Hepatic stellate cell (primary cell): Measurements from ENCODE around the gene TFDP3.

ENCODE experiments used
- DNase-seq: peaks from one replicate; pipeline ENCODE4 v3.0.0; 2011; ENCODE audit warnings: low spot score

Gene TFDP3, protein sequence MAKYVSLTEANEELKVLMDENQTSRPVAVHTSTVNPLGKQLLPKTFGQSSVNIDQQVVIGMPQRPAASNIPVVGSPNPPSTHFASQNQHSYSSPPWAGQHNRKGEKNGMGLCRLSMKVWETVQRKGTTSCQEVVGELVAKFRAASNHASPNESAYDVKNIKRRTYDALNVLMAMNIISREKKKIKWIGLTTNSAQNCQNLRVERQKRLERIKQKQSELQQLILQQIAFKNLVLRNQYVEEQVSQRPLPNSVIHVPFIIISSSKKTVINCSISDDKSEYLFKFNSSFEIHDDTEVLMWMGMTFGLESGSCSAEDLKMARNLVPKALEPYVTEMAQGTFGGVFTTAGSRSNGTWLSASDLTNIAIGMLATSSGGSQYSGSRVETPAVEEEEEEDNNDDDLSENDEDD

DNA sequence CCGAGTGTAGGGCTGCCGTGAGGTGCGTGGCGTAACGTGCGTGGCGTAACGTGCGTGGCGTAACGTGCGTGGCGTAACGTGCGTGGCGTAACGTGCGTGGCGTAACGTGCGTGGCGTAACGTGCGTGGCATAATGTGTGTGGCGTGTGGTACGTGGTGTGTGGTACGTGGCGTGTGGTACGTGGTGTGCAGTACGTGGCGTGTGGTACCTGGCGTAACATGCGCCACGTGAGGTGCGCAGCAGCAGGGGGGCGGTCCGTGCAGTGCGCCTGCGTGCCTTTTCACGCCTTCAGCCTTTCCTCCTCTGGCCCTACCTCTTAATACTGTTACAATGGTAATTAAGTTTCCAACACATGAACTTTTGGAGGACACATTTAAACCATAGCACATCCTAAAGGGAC is at the start of gene TFDP3:
Gene TFDP3, minus strand, starts transcription at position 26 of the 400 bp plus-strand sequence. CDS start 95 bp downstream, outside the sequence.
- no peak for DNase-seq

DNA sequence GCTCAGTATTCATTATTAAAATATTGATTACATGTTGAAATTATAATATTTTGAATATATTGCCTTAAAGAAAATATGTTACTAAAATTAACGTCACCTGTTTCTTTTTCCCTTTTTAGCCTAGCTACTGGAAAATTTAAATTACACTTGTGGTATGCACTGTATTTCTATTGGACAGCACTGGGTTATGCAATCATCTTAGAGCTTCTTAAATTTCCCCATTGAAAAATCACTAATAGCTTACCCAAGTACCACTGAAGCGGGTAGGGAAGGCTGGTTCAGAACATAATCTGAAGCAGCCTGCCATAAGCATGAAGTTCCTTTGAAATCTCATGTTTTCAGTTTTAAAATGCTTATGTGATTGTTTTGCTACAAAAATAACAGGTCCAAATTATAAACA is 49.5 kb upstream of the TFDP3 start:
- no peak for DNase-seq

DNA sequence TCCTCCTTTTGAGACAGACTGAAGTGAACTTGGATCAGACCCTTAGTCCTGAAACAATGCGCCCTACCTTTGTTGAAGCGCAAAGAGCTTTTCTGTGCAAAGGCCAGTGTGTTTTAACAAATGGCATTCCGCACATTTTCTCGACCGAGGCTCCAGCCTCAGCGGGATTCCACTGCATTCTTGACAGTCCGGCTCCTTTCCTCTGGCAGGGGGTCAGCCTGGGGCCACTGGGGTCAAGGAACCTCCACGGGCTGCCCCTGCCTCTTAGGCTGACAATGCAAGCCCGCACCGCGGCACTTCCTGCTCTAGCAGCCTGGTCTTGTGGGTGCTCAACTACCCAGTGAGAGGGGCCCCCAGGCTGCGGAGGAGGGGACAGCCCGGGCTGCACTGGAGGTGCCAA is 47.2 kb upstream of the TFDP3 start:
- DNase-seq, result no peak

- DNase-seq, result no peak
Observed at GRCh38 chrX:133258481-133258880, 40.3 kb upstream of the TFDP3 start.

- no peak for DNase-seq
Observed at GRCh38 chrX:133254666-133255065, 36.5 kb upstream of the TFDP3 start.

DNA sequence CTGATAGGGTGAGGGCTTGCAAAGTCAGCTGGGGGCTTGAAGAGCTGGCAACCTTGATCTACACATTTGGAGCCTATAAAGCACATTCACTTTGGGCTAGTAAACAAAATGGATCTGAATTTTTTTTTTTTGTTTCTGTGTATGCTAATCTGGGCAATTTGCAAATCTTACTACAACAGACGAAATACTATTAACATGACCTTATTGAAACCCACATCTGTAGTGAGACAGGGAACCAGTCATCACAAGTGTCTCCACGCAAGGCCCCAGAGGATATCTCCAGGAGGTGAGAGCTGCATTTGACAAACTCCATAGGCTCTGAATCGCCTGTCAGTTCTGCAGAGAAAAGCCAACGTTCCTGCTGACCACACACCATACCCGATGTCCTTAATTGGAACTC is 33.0 kb upstream of the TFDP3 start:
- DNase-seq, result no peak

GRCh38 chrX:133250184-133251100 is 32.3 kb upstream of the TFDP3 start:
- no peak for DNase-seq

DNA sequence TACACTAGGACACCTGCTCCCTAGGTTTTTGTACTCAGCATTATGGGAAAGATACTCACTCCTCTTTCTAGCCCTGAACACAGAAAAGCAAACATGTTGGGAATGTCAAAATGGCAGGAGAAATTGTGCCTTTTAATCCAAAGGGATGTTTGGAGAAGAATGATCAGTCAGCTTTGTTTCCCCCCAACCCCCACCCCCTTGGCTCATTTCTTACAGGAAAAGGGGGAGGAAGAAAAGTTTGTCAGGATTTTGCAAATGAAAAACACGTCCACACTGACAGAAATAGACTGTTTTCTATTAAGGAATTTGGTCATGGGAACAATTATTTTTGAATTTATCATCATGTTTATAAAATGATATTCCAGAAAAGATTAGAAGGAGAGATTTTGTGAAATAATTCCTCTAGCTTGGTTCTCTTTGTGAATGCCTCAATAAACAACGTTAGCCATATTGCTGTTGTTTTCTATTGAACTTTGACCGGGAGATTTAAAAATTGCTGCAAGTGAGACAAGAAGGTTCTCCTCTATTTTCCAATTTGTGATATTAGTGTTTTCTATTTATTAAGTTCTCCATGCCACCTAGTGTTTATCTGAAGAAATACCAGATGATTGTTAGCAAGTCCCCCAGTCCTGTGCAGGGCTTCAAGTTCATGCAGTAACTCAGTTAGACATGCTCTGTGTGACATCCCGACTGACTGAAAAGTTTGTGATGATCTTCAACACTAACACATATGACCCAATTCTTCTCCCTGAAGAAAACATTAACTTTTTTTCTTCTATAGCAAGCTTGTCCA is 31.3 kb upstream of the TFDP3 start:
- DNase-seq, result no peak

DNA sequence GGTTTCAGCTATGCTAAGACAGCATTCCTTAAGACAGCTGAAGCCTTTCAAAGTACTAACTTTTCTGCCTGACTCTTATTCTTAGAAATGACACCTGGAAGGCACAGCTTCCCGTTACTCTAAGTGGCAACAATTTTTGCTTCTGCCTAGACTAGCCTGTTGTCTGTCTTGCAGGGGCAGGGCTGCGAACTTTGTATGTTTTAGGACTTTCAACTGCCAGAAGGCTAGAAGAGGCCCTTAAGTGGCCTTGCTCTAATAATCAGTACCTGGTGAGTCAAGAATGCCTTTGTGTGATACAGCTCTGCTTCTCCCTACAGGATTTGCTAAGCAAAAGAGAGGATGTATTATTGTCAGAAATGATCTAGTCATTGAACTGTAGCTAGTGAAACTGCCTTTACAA is 30.0 kb upstream of the TFDP3 start:
- no peak for DNase-seq

DNA sequence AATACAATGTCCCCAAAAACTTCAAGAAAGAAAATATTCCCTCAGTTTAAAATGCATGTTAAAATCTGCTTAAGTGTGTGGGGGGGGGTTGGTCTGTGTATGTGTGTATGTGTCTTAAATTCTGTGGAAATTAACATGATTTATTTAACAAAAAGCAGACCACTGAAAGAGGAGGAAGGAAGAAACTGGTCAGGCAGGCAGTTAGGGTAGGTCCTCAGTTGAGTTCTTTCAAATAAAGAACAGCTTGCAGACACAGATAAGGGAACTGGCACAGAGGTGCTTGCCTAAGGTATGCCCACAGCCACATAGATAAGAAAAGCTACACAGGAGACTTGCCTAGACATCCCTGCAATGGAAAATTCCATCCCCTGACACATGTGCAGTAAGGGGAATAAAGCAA is 28.8 kb upstream of the TFDP3 start:
- DNase-seq, result no peak

GRCh38 chrX:133235830-133236229 is 17.7 kb upstream of the TFDP3 start:
- DNase-seq, result no peak

GRCh38 chrX:133232331-133232730 is 14.2 kb upstream of the TFDP3 start:
- DNase-seq, result no peak

- DNase-seq, result no peak
Observed at GRCh38 chrX:133229361-133229760, 11.2 kb upstream of the TFDP3 start.

DNA sequence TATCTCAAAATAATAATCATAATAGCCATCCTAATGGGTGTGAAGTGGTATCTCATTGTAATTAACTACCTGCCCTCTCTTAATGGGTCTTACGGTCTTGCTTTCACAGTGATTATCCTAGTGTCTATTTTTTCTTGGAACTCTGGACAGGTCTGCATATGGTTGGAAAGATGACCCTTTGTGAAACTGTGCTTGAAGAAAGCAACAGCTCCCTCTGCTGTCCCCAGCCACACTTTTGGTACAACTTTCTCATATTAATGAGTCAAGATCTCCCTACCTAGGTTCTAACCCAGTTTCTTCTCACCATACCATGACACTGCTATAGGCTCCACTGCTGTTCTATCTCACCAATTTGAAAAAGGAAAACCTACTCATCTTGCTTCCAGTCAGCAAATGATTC is 2.4 kb downstream of the TFDP3 start:
- no peak for DNase-seq

DNA sequence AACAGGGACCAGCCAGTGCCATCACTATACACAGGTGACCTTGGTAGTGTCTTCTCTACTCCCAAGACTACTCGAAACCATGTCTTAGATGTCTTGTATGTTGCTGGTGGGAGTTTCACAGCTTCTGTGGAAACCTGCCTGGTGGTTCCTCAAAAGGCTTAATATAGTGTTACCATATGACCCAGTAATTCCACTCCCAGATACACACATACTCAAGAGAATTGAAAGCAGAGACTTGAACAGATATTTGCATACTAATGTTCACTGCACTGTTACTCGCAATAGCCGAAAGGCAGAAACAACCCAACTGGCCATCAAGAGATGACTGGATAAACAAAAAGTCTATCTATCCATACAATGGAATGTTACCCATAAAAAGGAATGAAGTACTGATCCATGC is 3.1 kb downstream of the TFDP3 start:
- no peak for DNase-seq

DNA sequence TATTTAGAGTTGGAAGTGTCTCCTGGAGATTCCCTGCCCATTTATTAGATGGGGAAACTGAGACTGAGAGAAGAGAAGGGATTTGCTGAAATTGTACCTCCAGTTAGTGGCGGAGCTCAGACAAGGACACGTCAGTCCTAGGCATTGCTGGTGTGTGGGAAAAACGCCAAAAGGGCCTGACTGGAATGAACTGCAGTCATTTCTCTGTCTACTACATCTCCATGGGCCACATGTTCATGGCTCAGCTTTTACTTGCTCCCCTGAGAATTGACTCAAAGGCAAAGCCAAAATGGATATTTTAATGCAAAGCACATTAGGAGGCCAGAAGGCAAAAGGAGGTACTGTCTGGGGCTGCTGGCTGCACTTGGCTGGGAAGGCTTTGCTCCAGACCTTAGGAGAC is 3.9 kb downstream of the TFDP3 start:
- DNase-seq, result no peak

GRCh38 chrX:133213117-133213516 is 5.0 kb downstream of the TFDP3 start:
- DNase-seq, result no peak

- no peak for DNase-seq
Observed at GRCh38 chrX:133207751-133208150, 10.4 kb downstream of the TFDP3 start.

DNA sequence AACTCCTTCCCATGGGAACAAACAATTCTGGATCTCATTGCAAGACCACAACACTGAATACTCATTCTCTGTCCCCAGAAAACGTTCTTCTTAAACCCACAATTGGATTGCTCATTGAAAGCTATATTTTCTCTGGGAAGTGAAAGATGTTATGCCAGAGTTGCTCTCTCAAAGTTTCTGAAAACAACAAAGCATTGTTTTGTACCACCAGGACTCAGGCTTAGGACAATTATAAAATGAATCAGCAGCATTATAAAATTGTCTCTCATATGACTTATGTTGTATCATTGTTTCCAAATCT is 26.5 kb downstream of the TFDP3 start:
- no peak for DNase-seq

- DNase-seq, result no peak
Observed at GRCh38 chrX:133190877-133191738, 27.0 kb downstream of the TFDP3 start.

DNA sequence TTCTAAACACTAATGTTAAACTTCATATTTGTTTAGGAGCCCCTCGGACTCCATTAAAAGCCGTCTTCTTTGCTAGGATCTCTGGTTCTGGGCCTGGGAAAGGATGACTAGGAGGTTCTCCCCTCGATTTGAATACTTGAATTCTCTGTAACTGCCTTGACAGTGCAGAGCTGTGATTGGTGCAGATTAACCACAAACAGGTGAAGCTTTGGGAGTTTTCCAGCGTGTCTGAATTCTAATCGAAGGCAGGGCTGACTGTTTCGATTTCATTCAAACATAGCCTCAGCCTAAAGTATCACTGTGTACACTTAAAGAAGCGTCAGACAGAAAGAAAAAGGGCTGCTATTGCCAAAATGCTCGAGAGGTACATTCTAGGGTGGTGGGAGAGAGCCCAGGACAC is 29.0 kb downstream of the TFDP3 start:
- no peak for DNase-seq

DNA sequence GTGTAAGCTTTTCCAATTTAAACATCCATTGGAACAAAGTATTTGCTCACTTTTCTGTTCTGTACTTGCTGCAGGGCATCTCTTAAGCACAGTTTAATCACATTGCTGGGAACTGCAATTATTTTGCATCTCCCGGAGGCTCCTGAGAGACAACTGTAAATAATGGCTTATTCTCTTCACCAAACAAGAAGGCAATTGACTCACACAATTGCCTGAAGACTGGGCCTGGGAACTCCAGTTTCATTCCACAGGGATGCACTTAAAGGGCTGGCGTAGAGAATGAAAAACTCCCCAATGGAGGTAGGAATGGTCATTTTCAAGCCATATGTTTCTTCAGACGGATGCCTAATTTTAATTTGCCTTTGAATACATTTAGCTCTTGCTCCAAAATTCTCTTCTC is 29.5 kb downstream of the TFDP3 start:
- DNase-seq, result no peak
